PFSK-1 (cell line): ENCODE measurements around the gene NKAIN2.

ENCODE experiments used
- FOXP2 ChIP-seq: optimal IDR thresholded peaks from 2 replicates; pipeline ENCODE3; 2011; ENCODE audit warnings: borderline replicate concordance, control low read depth, inconsistent platforms; ENCODE audit not compliant: insufficient read depth; ENCODE audit errors: extremely low read length, extremely low read depth
- POLR2AphosphoS5 ChIP-seq: IDR thresholded peaks from 2 replicates; pipeline ENCODE4 v1.6.1; 2012; ENCODE audit warnings: low read depth, mild to moderate bottlenecking, control low read depth, low read length, moderate library complexity
- SIN3A ChIP-seq: IDR thresholded peaks from 2 replicates; pipeline ENCODE4 v1.6.1; 2012; ENCODE audit warnings: mild to moderate bottlenecking, low read length, moderate library complexity, borderline replicate concordance; ENCODE audit not compliant: insufficient read depth
- TAF1 ChIP-seq: IDR thresholded peaks from 2 replicates; pipeline ENCODE4 v1.6.1; 2012; ENCODE audit warnings: low read length, control low read depth, borderline replicate concordance; ENCODE audit not compliant: insufficient read depth
- TF ChIP-seq, protein P1 (sequence below), 2 experiments: IDR thresholded peaks; 2 replicates each; pipeline versions ENCODE4 v1.6.1 to v1.8.0; 2011 to 2012; ENCODE audit warnings: low read depth in 2 of 2, low read length in 2 of 2, control low read depth in 1 of 2, inconsistent platforms in 1 of 2, mild to moderate bottlenecking in 1 of 2, moderate library complexity in 1 of 2; ENCODE audit not compliant: insufficient read depth in 1 of 2

NKAIN2 gene

DNA sequence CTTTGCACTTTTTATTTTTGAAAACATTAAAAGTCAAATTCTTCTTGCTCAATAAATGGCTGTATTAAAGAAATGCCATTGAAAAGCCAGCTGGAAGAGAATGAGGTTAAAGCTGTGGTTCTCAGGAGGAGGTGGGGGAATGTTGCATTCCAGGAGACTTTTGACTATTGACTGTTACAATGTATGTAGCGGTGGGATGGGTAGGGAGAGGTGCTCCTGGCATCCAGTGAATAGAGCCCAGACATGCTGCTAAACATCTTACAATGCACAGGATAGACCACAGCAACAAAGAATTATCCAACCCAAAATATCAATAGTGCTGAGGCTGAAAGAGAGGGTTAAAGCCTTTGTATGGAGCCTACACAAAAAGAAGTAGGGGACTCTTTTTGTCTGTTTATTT, 295.9 kb downstream of the NKAIN2 start:
- TF ChIP-seq POLR2AphosphoS5 = no peak
- TF ChIP-seq SIN3A = no peak
- no peak for TF ChIP-seq FOXP2
- TF ChIP-seq, protein P1, sequence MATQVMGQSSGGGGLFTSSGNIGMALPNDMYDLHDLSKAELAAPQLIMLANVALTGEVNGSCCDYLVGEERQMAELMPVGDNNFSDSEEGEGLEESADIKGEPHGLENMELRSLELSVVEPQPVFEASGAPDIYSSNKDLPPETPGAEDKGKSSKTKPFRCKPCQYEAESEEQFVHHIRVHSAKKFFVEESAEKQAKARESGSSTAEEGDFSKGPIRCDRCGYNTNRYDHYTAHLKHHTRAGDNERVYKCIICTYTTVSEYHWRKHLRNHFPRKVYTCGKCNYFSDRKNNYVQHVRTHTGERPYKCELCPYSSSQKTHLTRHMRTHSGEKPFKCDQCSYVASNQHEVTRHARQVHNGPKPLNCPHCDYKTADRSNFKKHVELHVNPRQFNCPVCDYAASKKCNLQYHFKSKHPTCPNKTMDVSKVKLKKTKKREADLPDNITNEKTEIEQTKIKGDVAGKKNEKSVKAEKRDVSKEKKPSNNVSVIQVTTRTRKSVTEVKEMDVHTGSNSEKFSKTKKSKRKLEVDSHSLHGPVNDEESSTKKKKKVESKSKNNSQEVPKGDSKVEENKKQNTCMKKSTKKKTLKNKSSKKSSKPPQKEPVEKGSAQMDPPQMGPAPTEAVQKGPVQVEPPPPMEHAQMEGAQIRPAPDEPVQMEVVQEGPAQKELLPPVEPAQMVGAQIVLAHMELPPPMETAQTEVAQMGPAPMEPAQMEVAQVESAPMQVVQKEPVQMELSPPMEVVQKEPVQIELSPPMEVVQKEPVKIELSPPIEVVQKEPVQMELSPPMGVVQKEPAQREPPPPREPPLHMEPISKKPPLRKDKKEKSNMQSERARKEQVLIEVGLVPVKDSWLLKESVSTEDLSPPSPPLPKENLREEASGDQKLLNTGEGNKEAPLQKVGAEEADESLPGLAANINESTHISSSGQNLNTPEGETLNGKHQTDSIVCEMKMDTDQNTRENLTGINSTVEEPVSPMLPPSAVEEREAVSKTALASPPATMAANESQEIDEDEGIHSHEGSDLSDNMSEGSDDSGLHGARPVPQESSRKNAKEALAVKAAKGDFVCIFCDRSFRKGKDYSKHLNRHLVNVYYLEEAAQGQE (IDR thresholded peaks at IDR 0.05; ENCODE audit: insufficient read depth in 1 of 2, low read depth in 2 of 2, low read length in 2 of 2) = no peak
- no peak for TF ChIP-seq TAF1

DNA sequence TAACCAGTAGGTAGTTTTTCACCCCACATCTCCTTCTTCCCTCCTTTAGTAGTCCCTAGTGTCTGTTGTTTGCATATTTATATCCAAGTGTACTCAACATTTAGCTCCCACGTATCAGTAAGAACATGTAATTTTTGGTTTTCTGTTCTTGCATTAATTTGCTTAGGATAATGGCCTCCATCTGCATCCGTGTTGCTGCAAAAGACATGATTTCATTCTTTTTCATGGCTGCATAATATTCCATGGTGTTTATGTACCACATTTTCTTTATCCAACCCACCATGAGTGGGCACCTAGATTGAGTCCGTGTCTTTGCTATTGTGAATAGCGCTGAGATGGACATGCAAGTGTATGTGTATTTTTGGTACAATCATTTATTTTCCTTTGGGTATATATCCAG, 306.8 kb downstream of the NKAIN2 start:
- TF ChIP-seq SIN3A (no peak), FOXP2 (no peak), TAF1 (no peak), POLR2AphosphoS5 (no peak)
- TF ChIP-seq, protein P1 (IDR thresholded peaks at IDR 0.05; ENCODE audit: insufficient read depth in 1 of 2, low read depth in 2 of 2, low read length in 2 of 2) = no peak

DNA sequence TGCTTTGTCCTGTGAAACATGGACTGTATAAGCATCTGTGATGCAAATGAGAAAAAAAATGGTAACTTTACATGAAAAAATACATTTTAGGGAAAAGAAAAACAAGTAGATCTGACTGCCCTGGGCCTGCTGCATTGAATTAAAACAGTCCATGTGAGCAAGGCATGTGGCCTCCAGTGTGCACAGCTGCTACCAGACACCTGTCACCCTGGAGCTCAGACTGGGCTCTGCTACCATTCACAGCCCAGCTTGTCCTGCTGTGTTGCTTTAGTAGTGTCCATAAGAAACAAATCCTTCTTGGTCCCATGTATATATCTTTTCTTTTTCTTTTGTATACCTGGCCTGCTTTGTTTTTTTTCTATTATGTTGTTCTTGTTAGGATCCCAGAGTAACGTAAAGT, 315.9 kb downstream of the NKAIN2 start:
- TF ChIP-seq FOXP2 = no peak
- TF ChIP-seq, protein P1 (IDR thresholded peaks at IDR 0.05; ENCODE audit: insufficient read depth in 1 of 2, low read depth in 2 of 2, low read length in 2 of 2) = no peak
- no peak for TF ChIP-seq TAF1
- no peak for TF ChIP-seq POLR2AphosphoS5
- no peak for TF ChIP-seq SIN3A

DNA sequence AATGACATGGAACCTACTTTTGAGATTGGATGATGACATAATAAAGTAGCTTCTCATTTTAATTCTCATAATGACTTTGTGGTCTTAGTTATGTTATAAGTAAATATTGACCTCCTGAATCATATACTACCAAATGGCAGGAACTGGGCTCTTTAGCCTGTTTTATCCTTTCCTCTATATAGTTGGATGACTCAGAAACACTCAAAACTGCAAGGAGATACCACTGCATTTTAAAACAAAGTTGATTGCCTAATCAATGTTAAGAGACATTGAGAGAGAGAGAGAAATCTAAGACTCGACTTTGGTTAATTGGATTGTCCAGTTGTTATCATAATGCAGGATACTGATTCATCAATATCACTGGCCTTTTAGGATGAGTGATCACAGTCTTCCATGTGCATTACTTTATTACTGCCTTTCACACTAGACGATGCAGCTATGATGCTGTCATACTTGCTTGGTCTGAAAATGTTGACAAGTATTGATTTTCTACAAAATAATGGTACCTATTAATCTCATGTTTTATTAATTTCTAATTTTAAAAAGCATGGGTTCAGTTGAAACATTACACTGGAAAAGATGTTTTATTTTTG, 320.0 kb downstream of the NKAIN2 start:
- TF ChIP-seq FOXP2 = no peak
- TF ChIP-seq POLR2AphosphoS5 = no peak
- TF ChIP-seq, protein P1 (IDR thresholded peaks at IDR 0.05; ENCODE audit: insufficient read depth in 1 of 2, low read depth in 2 of 2, low read length in 2 of 2) = no peak
- TF ChIP-seq TAF1 = no peak
- no peak for TF ChIP-seq SIN3A
